Thyroid gland (tissue), 4 donors: ENCODE results near the gene CACNA1A. TPM values are rescaled to one million over a fixed set of nuclear protein-coding genes. Genes with fewer than 3 reads are reported as not detected.

Experiments used
- DNase-seq, 2 donors: peaks; one replicate each; pipeline ENCODE4 v3.0.0-alpha.2; 2019
- H3K27ac ChIP-seq, 3 donors: fragments of 200-600 bp; sonication (generic); 1 replicate in 2 of 3; 2 replicates in 1 of 3; pipeline ENCODE4 v1.5.1; 2016 to 2019; ENCODE audit warnings: mild to moderate bottlenecking in 1 of 3, moderate library complexity in 1 of 3
- H3K27me3 ChIP-seq: fragments of 200-600 bp; sonication (generic); one replicate; pipeline ENCODE4 v1.5.1; 2019
- H3K36me3 ChIP-seq, 2 donors: fragments of 200-600 bp; sonication (generic); one replicate each; pipeline ENCODE4 v1.5.1; 2016 to 2019
- H3K4me1 ChIP-seq, 2 donors: fragments of 200-600 bp; sonication (generic); one replicate each; pipeline ENCODE4 v1.5.1; 2017 to 2019
- H3K4me3 ChIP-seq, 3 donors: fragments of 200-600 bp; sonication (generic); replicated peaks in 1 of 3; 1 replicate in 2 of 3; 2 replicates in 1 of 3; pipeline ENCODE4 v1.5.1; 2016; ENCODE audit warnings: mild to moderate bottlenecking in 1 of 3
- H3K9me3 ChIP-seq: fragments of 200-600 bp; sonication (generic); one replicate; pipeline ENCODE4 v1.5.1; 2017
- CTCF ChIP-seq, 6 experiments: fragments of 200-600 bp in 3 of 6; fragments of 450-650 bp in 3 of 6; sonication (generic) in 3 of 6; IDR thresholded peaks; one replicate each; pipeline ENCODE4 v1.5.1; 2016 to 2019; ENCODE audit warnings: antibody characterized with exemption in 6 of 6, mild to moderate bottlenecking in 2 of 6, inconsistent platforms in 1 of 6, moderate library complexity in 1 of 6
- POLR2A ChIP-seq, 2 donors: fragments of 450-650 bp; IDR thresholded peaks; one replicate each; pipeline ENCODE4 v1.6.1; 2017; ENCODE audit warnings: antibody characterized with exemption in 2 of 2, mild to moderate bottlenecking in 2 of 2, moderate library complexity in 1 of 2
- WGBS, 2 donors: methylation state at CpG; one replicate each; pipeline ENCODE4 v1.1.5; 2017; 5-methylcytosine and 5-hydroxymethylcytosine counted together
- intact Hi-C: fragments of 100-400 bp; cut with DNase I; formaldehyde crosslinking; loops from one replicate; pipeline ENCODE4 v1.15.1; 2023
- total RNA-seq, 4 donors: library from RNA; depleted of rRNA; stranded (reverse); fragments of >200 nt; gene quantifications; one replicate each; pipeline ENCODE4 v1.2.3, GENCODE V29; 2016

Gene CACNA1A
- total RNA-seq, 4 donors from 2014 or later = 0.27 to 2.5 (median 0.80) TPM

GRCh38 chr19:13373599-13373998 is 132.7 kb downstream of the CACNA1A start:
- no peaks in the 10 kb centered on the region for H3K36me3 ChIP-seq
- intact Hi-C loops = no loop called here
- H3K27me3 ChIP-seq = no peaks in the 10 kb centered on the region
- H3K27ac ChIP-seq = no peak overlapping the region
- TF ChIP-seq POLR2A (IDR thresholded peaks at IDR 0.05) = no peak
- TF ChIP-seq CTCF (IDR thresholded peaks at IDR 0.05) = no peak
- no peak overlapping the region for H3K4me3 ChIP-seq
- H3K4me1 ChIP-seq = no peaks in the 10 kb centered on the region
- no peak for DNase-seq
- 70 to 88% methylated on average over 3 of the region's 3 CpGs for WGBS, 2 donors
- H3K9me3 ChIP-seq = no peaks in the 10 kb centered on the region

GRCh38 chr19:13370948-13371347 is 135.3 kb downstream of the CACNA1A start:
- DNase-seq = no peak
- Histone ChIP-seq H3K4me1 (no peaks in the 10 kb centered on the region), H3K4me3 (no peak overlapping the region), H3K27me3 (no peaks in the 10 kb centered on the region), H3K36me3 (no peaks in the 10 kb centered on the region), H3K9me3 (no peaks in the 10 kb centered on the region), H3K27ac (no peak overlapping the region)
- 81 to 89% methylated on average over 5 of the region's 5 CpGs for WGBS, 2 donors
- TF ChIP-seq CTCF (IDR thresholded peaks at IDR 0.05) (no peak), POLR2A (IDR thresholded peaks at IDR 0.05) (no peak)
- intact Hi-C loops = no loop called here

GRCh38 chr19:13366529-13367143 is 139.6 kb downstream of the CACNA1A start:
- no peak overlapping the region for H3K27ac ChIP-seq
- DNase-seq = no peak
- WGBS, 2 donors = 84 to 90% methylated on average over 13 of the region's 13 CpGs
- no peaks in the 10 kb centered on the region for H3K4me1 ChIP-seq
- intact Hi-C loops = no loop called here
- no peaks in the 10 kb centered on the region for H3K9me3 ChIP-seq
- TF ChIP-seq POLR2A (IDR thresholded peaks at IDR 0.05) (no peak), CTCF (IDR thresholded peaks at IDR 0.05) (no peak)
- H3K27me3 ChIP-seq = no peaks in the 10 kb centered on the region
- no peaks in the 10 kb centered on the region for H3K36me3 ChIP-seq
- no peak overlapping the region for H3K4me3 ChIP-seq

- H3K4me3 ChIP-seq = no peak overlapping the region
- DNase-seq = no peak
- intact Hi-C loops = no loop called here
- no peaks in the 10 kb centered on the region for H3K27me3 ChIP-seq
- no peaks in the 10 kb centered on the region for H3K36me3 ChIP-seq
- no peak for TF ChIP-seq CTCF (IDR thresholded peaks at IDR 0.05)
- no peak for TF ChIP-seq POLR2A (IDR thresholded peaks at IDR 0.05)
- 48 to 65% methylated on average over 4 to 5 of the region's 5 CpGs for WGBS, 2 donors
- no peaks in the 10 kb centered on the region for H3K9me3 ChIP-seq
- H3K27ac ChIP-seq = no peak overlapping the region
- no peaks in the 10 kb centered on the region for H3K4me1 ChIP-seq
Measured at GRCh38 chr19:13363954-13364353, 142.3 kb downstream of the CACNA1A start.

- H3K27ac ChIP-seq = no peak overlapping the region
- no peaks in the 10 kb centered on the region for H3K4me1 ChIP-seq
- H3K36me3 ChIP-seq = no peaks in the 10 kb centered on the region
- no peaks in the 10 kb centered on the region for H3K9me3 ChIP-seq
- no peaks in the 10 kb centered on the region for H3K27me3 ChIP-seq
- intact Hi-C loops = no loop called here
- 18 to 20% methylated on average over 7 of the region's 7 CpGs for WGBS, 2 donors
- TF ChIP-seq CTCF (IDR thresholded peaks at IDR 0.05) = no peak
- TF ChIP-seq POLR2A (IDR thresholded peaks at IDR 0.05) = no peak
- no peak overlapping the region for H3K4me3 ChIP-seq
- DNase-seq = no peak
Measured at GRCh38 chr19:13363245-13363644, 143.0 kb downstream of the CACNA1A start.
